ENCODE results near the gene NGRN. TPM values are rescaled to one million over a fixed set of nuclear protein-coding genes. Genes with fewer than 3 reads are reported as not detected.
"Not testable (repeated sequence)": the region's sequence is repeated elsewhere in the genome, so short reads cannot be mapped to it uniquely, and the experiment has no call there.

The NGRN gene
- total RNA-seq, 1 donor = 67.2 TPM

GRCh38 chr15:90294601-90295269, 29.3 kb downstream of the NGRN start:
- no peak for TF ChIP-seq CTCF (IDR thresholded peaks at IDR 0.05; ENCODE audit: insufficient read depth, low read length)
- no peak for DNase-seq (ENCODE audit: low read depth)
- no peak overlapping the region for H3K4me3 ChIP-seq (ENCODE audit: low read depth, low read length)

- no peak overlapping the region for H3K4me3 ChIP-seq (ENCODE audit: low read depth, low read length)
- no peak for TF ChIP-seq CTCF (IDR thresholded peaks at IDR 0.05; ENCODE audit: insufficient read depth, low read length)
- no peak for DNase-seq (ENCODE audit: low read depth)
Measured at GRCh38 chr15:90295270-90295648, 29.8 kb downstream of the NGRN start.

- H3K4me3 ChIP-seq (ENCODE audit: low read depth, low read length) = not testable (repeated sequence)
- peak; percentile 15 for DNase-seq (ENCODE audit: low read depth)
Measured at GRCh38 chr15:90296316-90296884, 30.9 kb downstream of the NGRN start.

- TF ChIP-seq CTCF (IDR thresholded peaks at IDR 0.05; ENCODE audit: insufficient read depth, low read length) = no peak
- DNase-seq (ENCODE audit: low read depth) = no peak
- H3K4me3 ChIP-seq (ENCODE audit: low read depth, low read length) = no peak overlapping the region
Measured at GRCh38 chr15:90297021-90297420, 31.5 kb downstream of the NGRN start.

- no peak for TF ChIP-seq CTCF (IDR thresholded peaks at IDR 0.05; ENCODE audit: insufficient read depth, low read length)
- no peak for DNase-seq (ENCODE audit: low read depth)
- no peak overlapping the region for H3K4me3 ChIP-seq (ENCODE audit: low read depth, low read length)
Measured at GRCh38 chr15:90300541-90300940, 35.1 kb downstream of the NGRN start.

- H3K4me3 ChIP-seq (ENCODE audit: low read depth, low read length) = no peak overlapping the region
- TF ChIP-seq CTCF (IDR thresholded peaks at IDR 0.05; ENCODE audit: insufficient read depth, low read length) = peak; percentile 77
- peak; percentile 33 for DNase-seq (ENCODE audit: low read depth)
Measured at GRCh38 chr15:90300988-90301706, 35.7 kb downstream of the NGRN start.

GRCh38 chr15:90301707-90302300, 36.3 kb downstream of the NGRN start:
- TF ChIP-seq CTCF (IDR thresholded peaks at IDR 0.05; ENCODE audit: insufficient read depth, low read length) = no peak
- no peak for DNase-seq (ENCODE audit: low read depth)
- no peak overlapping the region for H3K4me3 ChIP-seq (ENCODE audit: low read depth, low read length)

GRCh38 chr15:90305355-90305754, 39.9 kb downstream of the NGRN start:
- DNase-seq (ENCODE audit: low read depth); H3K4me3 ChIP-seq (ENCODE audit: low read depth, low read length): not testable (repeated sequence)
